Inflammatory macrophage (primary cell): ENCODE data around the gene CST8.

Experiments
- DNase-seq, 2 donors: peaks; one replicate each; pipeline ENCODE4 v3.0.0-alpha.2; 2020 to 2022

The CST8 gene

DNA sequence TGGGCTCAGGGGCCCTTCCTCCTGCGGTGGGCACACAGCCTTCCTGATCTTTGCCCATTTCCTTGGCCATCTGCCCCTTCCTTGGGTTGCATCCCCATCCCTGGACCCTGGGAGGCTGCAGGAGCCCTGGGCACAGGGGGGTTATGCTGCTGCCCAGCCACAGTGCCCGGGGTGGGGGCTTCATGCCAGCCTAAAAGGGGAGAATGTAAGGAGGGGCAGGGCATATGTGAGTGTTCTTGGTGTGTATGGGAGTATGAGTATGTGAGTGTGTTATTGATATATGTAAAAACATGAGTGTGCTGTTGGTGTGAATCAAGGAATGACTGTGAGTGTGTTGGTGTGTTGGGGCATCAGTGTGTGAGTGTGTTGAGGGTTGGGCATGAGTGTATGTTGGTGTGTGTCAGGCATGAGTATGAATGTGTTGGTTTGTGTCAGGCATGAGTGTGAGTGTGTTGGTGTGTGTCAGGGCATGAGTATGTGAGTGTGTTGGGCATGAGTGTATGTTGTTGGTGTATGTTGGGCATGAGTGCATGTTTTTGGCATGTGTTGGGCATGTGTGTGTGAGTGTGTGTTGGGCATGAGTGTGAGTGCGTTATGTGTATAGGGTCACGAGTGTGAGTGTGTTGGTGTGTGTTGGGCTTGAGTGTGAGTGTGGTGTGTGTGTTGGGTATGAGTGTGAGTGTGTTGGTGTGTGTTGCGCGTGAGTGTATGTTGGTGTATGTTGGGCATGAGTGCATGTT, 14.7 kb upstream of the CST8 start:
- DNase-seq: no peak

DNA sequence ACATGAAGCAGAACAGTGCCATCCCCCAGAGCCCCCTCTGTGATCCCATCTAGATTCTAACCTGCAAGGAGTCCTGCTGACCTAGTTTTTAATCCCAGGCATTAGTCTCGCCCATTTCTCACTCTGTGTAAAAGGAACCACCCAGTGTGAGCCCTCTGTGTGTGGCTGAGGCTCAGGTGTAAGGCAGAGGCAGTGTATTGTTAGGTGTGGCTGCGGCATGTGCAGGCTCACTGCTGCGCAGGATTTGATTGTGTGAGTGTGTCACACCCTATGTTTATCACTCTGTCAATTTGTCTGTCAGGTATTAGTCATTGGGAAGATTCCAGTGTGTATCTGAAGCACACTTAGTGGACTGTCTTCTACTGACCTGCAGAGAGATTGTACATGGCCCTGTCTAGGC, 13.7 kb upstream of the CST8 start:
- no peak for DNase-seq

DNA sequence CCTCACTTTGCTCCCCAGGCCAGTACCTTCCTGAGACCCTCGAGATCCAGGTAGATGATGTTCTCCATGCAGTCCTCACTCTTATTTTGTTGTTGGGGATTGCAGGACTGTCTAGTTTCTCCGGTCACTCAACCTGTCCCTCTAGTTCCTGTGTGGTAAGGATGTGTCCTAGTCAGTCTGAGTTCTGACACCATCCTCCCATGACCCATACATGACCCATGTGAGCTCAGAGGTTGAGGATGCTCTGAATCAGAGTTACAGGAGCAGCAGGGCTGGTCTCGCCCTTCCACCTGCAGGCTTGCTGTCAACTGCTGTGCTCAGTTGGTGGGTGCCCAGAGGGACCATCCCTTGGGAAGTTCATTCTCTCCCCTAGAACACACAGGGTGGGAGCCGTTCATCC, 11.9 kb upstream of the CST8 start:
- DNase-seq: no peak

DNA sequence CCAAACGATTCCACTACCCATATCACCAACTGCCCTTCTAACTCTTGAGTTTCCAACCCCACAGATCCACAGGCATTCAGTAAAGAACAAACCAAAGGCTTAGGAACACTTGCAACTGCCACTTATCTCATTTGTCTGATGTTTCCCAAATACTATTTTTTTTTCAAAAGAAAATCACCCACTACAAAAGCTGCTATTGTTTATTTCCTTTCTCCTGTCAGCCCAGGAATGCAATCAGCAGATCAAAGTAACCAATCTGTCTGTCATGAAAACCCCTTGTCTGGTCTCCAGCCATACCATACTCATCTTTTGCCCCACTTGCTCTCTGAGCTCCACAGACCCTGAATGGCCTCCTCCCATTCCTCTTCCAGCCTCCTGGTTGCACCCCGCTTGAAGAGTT, 8.8 kb upstream of the CST8 start:
- no peak for DNase-seq

DNA sequence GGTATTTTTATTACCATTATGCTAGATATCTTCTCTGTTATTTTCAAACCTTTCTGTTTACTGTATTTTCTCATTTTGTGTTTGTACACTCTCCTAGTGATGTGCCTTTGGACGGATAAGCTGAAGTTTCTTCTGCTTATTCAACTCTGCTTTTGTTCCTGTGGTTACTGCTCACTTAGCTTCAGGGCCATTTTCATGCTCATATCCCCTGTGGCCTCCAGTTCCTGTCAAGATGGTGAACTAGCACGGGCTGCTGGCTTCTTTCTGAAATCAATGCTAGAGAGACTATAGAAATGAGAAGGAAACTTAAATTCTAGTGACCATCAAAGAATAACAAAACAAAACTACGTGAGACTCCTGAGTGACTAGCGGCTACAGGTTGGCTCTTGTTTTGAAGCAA, 6.8 kb upstream of the CST8 start:
- no peak for DNase-seq

DNA sequence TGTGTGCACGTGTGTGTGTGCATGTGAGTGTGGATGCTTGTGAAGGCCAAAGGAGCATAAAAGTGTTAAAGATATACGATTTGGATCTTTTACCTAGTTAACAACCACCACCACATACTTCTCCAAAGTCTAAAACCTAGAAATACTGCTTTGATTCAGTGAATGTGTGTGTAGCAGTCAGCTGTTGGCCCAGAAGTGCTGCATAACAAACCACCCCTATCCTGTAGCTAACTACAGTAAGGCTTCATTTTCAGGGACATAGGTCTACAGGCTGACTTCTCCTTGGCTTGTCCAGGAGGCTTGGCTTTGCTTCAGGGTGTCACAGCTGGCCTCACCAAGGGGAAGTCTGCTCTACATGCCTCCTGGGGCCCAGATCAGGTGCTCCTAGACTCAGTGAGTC, 2.4 kb upstream of the CST8 start:
- no peak for DNase-seq

DNA sequence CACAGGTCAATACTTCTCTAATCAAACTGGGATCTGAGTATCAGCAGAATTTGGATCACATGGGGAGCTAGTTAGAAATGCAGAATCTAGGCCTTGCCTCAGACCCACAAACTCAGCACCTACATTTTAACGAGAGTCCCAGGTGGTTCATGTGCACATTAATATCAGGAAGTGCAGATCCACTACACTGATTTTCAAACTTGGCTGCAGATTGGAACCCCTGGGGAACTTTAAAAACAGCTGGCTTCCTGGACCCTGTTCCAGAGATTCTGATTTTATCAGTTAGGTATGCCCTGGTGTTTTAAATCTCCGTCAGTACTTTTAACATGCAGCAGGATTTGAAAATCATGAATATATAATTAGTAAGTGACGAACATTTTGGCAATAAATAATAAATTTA, 1.9 kb upstream of the CST8 start:
- no peak for DNase-seq

DNA sequence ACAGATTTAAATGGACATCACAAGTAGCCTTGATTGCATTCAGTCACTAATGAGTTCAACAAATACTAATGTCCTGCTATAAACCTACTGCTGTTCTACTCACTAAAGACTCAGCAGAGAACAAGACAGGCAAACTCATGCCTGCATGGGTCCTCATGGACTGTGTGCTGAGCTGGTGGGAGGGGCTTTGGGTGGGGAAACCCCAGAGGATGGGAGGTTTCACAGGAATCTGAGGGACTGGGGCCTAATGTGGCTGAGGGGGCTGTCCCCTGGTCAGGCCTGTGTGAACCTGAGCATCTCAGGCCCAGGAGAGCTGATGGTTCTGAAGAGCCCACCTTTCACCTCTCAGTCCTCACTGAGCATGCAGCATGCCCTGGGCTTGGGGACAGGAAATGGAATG, 1.4 kb downstream of the CST8 start:
- DNase-seq: no peak

DNA sequence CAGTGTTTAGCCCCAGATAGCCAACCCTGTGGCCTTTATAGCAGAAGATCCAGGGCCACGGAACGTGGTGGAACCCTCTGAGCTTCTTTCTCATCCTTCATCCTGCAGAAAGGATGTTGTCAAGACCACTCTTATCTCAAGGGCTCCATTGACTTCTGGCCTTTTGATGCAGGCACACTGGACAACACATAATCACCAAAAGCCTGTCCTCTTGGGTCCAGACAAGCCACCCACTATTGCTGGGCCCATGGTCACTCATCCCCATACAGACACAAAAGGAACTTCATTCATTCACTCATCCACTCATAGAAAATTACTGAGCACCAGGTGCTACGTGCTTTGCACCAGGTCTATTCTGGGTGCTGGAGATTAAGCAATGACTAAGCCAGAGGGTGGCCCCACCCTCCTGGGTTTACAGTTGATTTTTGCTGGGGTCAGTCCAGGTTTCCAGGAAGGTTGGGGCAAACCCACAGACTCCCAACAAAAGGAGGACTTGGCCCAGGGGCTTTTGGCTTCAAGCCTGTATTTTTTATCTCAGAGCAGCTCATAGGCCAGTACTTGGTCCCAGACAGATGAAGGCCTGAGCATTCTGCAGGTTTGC, 2.4 kb downstream of the CST8 start:
- no peak for DNase-seq

DNA sequence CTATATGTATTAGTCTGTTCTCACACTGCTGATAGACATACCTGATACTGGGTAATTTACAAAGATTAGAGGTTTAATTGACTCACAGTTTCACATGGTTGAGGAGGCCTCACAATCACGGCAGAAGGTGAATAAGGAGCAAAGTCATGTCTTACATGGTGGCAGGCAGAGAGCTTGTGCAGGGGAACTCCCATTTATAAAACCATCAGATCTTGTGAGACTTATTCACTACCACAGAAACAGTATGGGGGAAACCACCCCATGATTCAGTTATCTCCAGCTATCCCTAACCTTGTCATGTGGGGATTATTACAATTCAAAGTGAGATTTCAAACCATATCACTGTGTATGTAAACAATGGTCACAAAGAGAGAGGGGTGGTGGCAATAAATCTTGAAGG, 6.6 kb downstream of the CST8 start:
- DNase-seq: no peak

DNA sequence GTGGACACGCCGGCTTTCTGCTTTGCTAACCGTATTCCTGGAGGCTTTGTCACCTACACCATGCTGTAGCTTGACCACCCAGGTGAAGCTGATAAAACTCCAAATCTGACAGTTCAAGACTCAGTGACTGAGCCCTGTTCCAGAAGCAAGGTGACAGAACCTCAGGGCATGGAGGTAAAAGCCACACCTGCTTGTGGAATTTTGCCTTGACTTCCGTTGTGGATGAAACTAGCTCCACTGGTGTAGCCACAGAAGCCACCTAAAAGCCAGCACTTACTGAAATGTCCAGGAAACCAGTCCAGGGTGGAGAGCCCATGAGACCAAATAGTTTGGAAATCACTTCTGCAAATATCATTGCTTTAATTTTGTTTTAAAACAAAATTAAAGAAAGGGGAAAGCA, 11.0 kb downstream of the CST8 start:
- no peak for DNase-seq

DNA sequence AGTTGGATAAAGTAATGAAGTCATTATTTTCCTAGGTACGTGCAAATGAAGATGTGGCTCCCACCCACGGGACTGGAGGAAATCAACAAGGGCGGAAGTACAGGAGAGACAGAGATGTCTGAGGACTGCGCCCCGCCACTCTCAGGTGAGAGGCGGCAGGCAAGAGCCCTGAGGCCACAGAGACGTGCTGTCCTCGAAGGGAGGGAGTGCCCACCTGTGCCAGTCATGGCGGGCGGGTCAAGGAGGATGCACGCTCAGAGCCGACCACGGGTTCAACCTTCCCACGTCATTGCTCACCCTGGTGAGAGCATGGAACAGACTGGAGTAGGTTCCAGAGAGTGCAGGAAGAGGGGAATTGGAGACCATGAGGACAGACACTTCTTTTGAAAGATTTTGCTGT, 12.7 kb downstream of the CST8 start:
- DNase-seq: no peak

DNA sequence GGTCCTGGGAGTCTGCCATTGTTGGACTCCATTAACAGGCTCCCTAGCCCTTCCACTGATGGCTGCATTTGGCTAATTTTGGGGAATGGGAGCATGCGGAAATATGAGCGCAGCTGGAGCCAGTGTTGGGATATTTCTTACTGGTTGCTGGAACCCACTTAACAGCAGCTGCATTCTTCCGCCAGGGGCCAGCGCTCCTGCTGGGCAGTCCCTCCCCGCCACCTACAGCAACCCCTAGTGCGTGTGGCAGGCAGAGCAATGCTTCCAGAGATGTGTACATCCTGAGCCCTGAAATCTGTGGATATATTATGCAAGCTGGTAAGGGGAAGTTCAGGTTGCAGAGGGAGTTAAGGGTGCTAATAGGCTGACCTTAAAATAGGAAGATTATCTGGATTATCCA, 16.4 kb downstream of the CST8 start:
- DNase-seq: peak; percentile 2 to 14

DNA sequence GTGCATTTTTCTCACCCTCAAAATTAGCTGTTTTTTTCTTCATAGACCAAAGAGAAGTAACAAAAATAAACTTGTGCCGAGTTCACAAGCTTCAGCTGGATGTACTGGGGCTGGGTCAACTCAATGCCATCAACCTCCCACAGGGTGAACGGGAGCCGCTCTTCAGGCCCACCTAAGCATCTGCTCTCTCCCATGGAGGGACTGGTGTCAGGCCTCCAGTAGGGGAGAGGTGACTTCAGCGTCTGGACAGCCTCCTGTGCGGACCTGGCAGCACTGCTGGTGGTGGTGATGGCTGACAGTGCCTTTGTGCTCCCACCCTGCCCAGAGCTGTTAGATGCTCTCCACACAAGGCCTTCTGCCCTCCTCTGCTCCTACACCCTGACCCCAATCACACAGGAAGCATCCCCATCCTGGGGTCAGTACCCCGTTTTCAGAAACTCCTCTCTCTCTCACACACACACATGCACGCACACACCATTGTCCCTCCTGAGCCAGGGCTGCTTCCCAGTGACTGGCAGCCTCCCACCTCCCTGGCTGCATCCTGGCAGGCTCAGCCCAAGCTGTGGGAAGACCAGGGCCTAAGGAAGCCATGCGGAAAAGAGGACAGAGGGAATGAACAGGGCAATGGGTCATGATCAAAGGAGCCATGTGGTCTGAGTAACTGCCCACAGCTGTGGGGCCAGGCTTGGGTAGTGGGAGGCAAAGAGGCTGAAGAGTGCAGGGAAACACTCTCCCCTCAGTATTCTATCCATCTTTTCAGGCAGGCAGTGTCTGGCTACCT, 17.7 kb downstream of the CST8 start:
- DNase-seq: no peak

DNA sequence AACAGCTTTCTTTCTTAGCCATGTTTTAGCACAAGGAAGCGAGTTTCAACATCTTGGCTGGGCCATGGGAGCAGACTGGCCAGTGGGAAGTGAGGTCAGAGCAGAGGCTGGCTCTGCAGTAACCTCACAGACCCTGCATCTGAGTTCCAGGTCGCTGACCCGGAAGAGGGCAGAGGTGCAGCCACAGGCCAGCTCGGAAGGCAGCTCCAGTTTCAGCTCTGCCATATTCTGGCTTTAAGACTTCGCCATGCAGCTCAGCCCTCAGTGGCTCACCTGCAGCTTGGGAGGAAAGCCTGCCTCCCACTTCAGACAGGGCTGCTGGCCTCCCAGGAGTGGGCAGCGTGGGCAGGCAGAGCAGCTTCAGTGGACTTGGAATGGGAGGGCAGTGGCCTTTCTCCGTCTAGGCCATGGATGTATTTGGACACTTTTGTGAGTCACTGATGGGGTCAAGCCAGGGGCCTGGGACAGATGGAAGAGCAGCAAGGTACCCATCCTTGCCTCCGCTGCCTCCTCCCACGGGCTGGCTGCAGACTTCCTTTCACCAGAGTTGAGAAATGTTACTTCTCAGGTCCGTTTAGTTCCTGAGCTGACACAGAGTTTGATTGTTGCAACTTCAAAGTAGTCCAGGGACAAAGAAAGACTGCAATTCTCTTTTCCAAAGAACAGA, 18.5 kb downstream of the CST8 start:
- no peak for DNase-seq

DNA sequence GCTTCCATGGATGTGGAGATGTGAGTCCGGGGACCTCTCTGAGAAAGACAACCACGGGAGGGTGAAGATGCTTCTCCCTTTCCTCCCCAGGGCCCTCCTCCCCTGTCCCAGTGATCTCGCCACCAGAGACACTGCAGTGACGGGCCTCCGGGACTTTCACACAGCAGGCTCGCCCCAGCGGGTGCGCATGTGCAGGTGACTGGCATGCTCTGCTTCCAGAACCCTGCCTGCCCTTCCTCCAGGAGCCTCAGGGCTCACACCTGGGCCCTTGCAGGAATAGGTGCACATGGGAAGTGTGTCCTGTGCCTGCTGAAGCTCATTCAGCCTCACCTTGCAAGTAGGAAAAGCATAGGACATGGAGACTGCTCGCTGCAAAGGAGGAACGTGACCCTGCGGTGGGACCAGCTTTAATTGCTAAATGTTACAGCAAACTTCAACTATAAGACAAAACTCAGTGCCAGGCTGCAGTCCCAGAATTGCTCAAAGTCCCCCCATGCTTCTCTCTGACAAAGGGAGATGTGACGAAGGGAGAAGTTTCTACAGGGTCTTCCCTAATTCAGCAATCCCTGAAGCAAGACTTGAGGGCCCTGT, 19.2 kb downstream of the CST8 start:
- no peak for DNase-seq

DNA sequence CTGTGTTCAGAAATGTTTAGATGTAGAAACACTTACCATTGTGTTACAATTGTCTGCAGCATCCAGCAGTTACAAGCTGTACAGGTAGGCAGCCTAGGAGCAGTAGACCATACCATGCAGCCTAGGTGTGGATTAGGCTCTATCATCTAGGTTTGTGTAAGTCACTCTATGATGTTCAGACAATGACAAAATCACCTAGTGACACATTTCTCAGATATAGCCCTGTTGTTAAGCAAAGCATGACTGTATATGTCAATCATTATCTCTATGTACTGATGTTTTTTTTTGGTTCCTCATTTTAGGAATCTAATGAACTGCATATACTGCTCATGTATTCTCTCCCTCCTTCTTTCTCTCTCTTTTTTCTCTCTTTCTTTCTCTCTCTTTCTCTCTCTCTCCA, 22.2 kb downstream of the CST8 start:
- DNase-seq: peak; percentile 10 to 16

DNA sequence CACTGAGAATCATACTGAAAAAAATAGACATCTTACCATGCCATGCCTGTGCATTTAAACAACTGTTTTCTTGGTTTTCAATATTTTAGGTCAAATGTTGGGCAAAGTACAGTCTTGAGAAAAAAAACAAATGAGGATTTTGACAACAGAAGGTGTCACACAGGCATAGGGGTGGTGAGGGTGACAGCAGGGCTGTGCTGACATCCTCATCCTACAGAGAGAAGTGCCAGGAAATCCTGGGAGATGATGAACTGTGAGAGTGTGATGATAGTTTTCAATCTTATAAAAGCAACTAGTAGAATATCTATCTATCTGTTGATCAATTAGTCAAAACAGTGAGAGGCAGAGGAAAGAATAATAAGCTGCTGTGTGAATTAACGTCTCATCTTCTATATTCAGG, 23.9 kb downstream of the CST8 start:
- no peak for DNase-seq

DNA sequence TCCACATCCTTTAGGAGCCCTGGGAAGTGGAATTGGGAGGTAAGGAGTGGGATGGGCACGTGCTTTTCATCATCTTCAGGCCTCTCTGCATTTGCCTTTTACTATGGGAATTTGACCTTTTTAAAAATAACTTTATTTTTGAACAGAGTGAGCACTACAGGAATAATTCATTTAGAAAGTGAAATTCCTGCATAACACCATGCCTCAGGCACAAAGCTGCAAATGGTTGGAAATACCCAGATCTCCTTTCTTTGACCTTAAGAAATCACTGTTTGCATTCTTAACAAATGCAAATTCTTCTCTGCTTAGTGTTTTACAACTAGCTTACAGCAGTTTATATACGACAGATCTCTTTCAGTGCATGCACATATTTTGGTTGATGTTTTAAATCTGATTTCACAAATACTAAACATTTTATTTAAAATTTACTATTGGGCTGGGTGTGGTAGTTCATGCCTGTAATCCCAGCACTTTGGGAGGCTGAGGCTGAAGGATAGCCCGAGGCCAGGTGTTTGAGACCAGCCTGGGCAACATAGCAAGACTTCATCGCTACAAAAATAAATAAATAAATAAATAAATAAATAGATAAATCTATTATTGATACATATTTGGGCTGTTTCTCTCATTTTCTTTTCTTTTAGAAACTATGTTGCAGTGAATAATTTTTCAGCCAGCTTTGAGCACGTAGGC, 24.5 kb downstream of the CST8 start:
- no peak for DNase-seq

DNA sequence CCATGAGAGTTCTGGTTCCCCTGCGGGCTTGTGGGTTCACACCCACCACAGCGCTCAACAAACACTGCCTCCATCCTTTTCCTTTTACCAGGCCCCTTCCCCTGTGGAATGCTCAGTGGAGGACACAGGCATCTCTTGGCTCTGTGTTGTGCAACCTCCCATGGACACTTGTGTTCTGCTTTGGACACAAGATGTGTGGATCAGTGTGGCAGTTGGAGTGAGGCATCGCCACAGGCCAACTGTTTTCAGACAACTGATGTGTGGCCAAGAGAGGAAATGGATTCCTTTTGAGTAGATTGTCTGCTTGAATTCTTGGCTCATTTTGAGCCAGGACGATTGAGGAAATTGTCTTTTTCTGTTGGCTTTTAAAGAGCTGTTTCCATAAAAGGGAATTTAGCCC, 26.8 kb downstream of the CST8 start:
- no peak for DNase-seq

DNA sequence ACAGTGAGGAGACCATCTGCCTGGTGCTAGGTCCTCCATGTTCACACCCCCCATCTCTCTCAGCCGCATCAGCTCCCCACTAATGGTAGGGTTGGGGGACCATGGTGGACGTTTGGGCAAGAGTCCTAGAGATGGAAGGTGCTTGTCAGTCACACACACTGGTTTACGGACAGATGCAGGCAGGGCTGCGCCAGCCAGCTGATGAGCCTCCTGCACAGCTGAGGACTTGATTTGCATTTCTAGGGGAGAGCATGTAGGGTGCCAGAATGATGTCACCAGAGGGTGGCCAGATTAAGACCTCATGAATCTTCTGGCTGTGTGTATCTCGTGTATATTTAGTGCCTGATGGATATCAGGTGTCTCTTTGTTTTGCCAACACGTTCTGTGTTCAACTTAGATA, 28.6 kb downstream of the CST8 start:
- DNase-seq: no peak

DNA sequence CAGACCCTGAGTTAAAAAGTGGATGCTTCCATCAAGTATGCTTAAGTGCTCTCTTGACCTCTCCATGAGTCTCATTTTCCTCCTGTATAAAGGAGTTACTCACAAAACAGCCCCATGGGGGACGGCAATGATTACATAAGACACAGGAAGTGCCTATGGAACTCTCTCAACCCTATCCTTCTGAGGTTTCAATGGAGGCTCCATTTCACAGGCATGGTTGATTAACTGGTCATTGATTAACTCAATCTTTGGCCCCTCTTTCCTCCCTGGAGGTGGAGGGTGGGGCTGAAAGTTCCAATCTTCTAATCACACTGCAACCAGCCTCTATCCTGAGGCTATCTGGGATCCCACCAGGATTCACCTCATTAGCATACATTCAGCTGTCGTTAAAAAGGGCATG, 29.3 kb downstream of the CST8 start:
- DNase-seq: no peak

DNA sequence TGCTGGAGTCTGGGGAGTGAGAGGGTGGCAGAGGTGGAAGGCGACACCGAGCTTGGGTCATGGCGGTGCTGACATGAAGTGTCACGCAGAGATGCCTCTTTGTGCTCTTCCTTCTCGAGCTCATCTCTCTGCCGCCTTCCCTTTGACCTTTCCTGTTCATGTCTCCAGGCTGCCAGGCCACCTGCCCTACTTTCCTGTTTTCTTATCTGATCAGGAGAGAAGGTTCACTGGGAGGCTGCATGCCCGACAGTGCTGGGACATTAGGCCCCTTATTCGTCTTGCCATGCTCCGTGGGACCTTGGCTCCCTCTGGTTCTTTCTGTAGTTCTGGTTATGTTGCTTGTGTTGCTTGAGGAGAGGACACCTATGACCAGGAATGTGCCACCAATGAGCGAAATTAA, 33.2 kb downstream of the CST8 start:
- DNase-seq: no peak
